ENCODE data around the gene MLLT3. TPM values are rescaled to one million over a fixed set of nuclear protein-coding genes. Genes with fewer than 3 reads are reported as not detected.

The MLLT3 gene
- total RNA-seq, 1 donor from 2014 or later, result 18.0 TPM

GRCh38 chr9:20378851-20379250, 243.4 kb downstream of the MLLT3 start:
- no peak for ATAC-seq
- H3K27ac ChIP-seq, result no peak overlapping the region
- peaks cover 5% of the 10 kb centered on the region for H3K4me1 ChIP-seq
- H3K9me3 ChIP-seq, result no peaks in the 10 kb centered on the region
- H3K4me3 ChIP-seq, result no peak overlapping the region
- DNase-seq, result no peak
- intact Hi-C loops (cut with DNase I), result no loop called here
- H3K27me3 ChIP-seq (ENCODE audit: low read depth), result no peaks in the 10 kb centered on the region
- no peak for TF ChIP-seq CTCF (IDR thresholded peaks at IDR 0.05)
- no peaks in the 10 kb centered on the region for H3K36me3 ChIP-seq

GRCh38 chr9:20377790-20378189, 244.5 kb downstream of the MLLT3 start:
- DNase-seq (no peak), ATAC-seq (no peak)
- Histone ChIP-seq H3K27me3 (ENCODE audit: low read depth) (no peaks in the 10 kb centered on the region), H3K27ac (no peak overlapping the region), H3K36me3 (no peaks in the 10 kb centered on the region), H3K9me3 (no peaks in the 10 kb centered on the region), H3K4me1 (peaks cover 2% of the 10 kb centered on the region), H3K4me3 (no peak overlapping the region)
- no peak for TF ChIP-seq CTCF (IDR thresholded peaks at IDR 0.05)
- intact Hi-C loops (cut with DNase I), result no loop called here

GRCh38 chr9:20376731-20377375, 245.4 kb downstream of the MLLT3 start:
- no peaks in the 10 kb centered on the region for H3K4me1 ChIP-seq
- no peak overlapping the region for H3K4me3 ChIP-seq
- intact Hi-C loops (cut with DNase I), result no loop called here
- no peak for TF ChIP-seq CTCF (IDR thresholded peaks at IDR 0.05)
- ATAC-seq (no peak), DNase-seq (no peak)
- no peak overlapping the region for H3K27ac ChIP-seq
- H3K27me3 ChIP-seq (ENCODE audit: low read depth), result no peaks in the 10 kb centered on the region
- H3K9me3 ChIP-seq, result no peaks in the 10 kb centered on the region
- no peaks in the 10 kb centered on the region for H3K36me3 ChIP-seq

GRCh38 chr9:20376042-20376441, 246.3 kb downstream of the MLLT3 start:
- intact Hi-C loops (cut with DNase I), result no loop called here
- no peak for ATAC-seq
- H3K36me3 ChIP-seq, result no peaks in the 10 kb centered on the region
- no peaks in the 10 kb centered on the region for H3K9me3 ChIP-seq
- no peaks in the 10 kb centered on the region for H3K27me3 ChIP-seq (ENCODE audit: low read depth)
- H3K27ac ChIP-seq, result no peak overlapping the region
- TF ChIP-seq CTCF (IDR thresholded peaks at IDR 0.05), result no peak
- no peaks in the 10 kb centered on the region for H3K4me1 ChIP-seq
- DNase-seq, result no peak
- H3K4me3 ChIP-seq, result no peak overlapping the region

- no peak overlapping the region for H3K4me3 ChIP-seq
- no peaks in the 10 kb centered on the region for H3K9me3 ChIP-seq
- H3K36me3 ChIP-seq, result no peaks in the 10 kb centered on the region
- no peak for TF ChIP-seq CTCF (IDR thresholded peaks at IDR 0.05)
- H3K4me1 ChIP-seq, result no peaks in the 10 kb centered on the region
- DNase-seq (no peak), ATAC-seq (no peak)
- H3K27me3 ChIP-seq (ENCODE audit: low read depth), result no peaks in the 10 kb centered on the region
- intact Hi-C loops (cut with DNase I), result no loop called here
- no peak overlapping the region for H3K27ac ChIP-seq
Measured at GRCh38 chr9:20373263-20373662, 249.0 kb downstream of the MLLT3 start.

All from lower lobe of right lung (tissue), 2 donors.